SH-SY5Y (cell line): ENCODE data around the gene TNNC1.

ENCODE experiments used
- GATA2 ChIP-seq: IDR thresholded peaks from 2 replicates; pipeline ENCODE4 v1.6.1; 2011; ENCODE audit warnings: mild to moderate bottlenecking, low read depth, low read length
- GATA3 ChIP-seq: IDR thresholded peaks from 2 replicates; pipeline ENCODE4 v1.6.1; 2011; ENCODE audit warnings: low read depth, mild to moderate bottlenecking, low read length, moderate library complexity

Gene TNNC1

DNA sequence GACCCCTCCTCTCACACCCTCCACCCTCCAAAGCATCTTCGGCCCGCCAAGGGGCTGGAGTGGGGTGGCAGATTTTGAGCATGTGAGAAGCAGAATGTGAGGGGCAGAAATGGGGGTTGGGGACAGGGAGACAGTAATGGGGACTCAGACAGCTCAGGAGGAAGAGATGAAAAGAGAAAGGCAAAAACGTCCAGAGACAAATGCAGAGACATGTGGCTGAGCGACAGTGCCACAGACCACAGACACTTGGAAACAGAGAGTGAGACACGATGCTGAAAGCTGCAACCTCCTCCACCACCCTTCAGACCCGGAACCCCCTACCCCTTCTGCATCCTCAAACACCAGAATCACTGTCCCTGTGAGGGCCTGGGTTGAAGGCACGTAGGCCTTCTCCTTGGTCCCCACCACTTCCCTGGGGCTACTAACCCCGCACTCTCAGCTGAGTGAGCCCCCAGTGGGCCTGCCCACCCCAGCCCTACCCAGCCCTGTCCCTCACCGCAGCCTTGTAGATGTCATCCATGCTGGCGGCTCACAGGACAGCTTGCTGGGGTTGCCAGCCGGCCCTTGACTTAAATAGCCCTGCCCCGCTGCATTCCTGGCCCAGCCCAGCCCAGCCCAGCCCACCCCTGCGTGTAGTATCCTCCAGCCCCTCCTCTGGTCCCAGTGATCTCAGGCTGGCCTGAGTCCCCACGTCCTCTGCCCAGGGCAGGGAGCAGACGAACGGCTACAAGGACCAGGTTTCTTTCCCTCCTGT lies at the start of gene TNNC1:
TSS of gene TNNC1 (minus strand) at position 546 of the 754 bp plus-strand sequence. CDS start at position 520, 26 bp downstream.
- no peak for TF ChIP-seq GATA2
- TF ChIP-seq GATA3 = no peak

DNA sequence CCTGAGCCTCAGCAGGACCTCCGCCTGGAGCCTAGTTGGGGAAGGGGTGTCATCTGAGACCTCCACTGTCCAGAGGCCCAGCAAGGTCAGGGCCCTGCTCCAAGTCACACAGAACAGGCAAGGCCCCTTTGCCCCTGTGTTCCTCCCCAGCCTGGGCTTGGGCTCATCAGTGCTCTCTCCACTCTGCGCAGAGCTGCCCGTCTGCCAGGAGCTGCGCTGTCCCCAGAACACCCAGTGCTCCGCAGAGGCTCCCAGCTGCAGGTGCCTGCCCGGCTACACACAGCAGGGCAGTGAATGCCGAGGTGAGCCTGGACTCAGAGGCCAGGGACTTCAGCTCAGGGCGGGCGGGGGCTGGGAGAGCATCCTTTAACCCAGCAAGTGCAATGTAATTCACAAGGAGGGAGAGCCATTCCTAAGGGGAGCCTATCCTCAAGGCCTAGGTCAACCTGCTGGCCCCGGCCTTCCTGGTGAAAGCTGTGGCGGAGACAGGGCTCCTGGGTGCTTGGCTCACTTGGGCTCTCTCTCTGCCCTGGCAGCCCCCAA lies 49.0 kb upstream of the TNNC1 start:
- no peak for TF ChIP-seq GATA3
- TF ChIP-seq GATA2 = no peak

DNA sequence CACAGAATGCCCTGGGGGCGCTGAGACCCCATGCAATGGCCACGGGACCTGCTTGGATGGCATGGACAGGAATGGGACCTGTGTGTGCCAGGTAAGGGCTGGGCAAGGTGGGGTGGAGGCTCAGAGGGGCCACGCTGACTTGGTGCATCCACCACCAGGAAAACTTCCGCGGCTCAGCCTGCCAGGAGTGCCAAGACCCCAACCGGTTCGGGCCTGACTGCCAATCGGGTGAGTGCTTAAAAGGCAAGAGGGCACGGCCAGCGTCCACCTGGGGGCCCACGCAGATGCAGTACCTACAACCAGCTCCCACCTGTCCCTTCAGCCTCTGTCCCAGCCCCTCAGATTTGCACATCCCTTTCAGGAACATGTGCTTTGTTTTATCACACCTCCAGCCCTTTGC lies 48.2 kb upstream of the TNNC1 start:
- TF ChIP-seq GATA3 = no peak
- no peak for TF ChIP-seq GATA2

DNA sequence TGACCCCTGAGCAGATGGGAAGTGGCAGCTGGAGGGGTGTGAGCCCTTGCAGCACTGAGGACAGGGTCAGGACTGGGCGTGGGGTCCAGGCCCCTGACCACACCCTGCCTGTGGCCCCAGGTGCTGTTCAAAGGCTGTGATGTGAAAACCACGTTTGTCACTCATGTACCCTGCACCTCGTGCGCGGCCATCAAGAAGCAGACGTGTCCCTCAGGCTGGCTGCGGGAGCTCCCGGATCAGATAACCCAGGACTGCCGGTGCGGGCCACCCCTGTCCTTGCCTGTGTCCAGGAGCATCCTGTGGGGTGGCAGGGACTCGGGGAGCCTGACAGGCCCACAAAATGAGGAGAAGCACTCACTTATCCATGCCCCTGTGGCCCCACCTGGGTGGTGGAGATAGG lies 47.2 kb upstream of the TNNC1 start:
- TF ChIP-seq GATA3 = no peak
- TF ChIP-seq GATA2 = no peak

DNA sequence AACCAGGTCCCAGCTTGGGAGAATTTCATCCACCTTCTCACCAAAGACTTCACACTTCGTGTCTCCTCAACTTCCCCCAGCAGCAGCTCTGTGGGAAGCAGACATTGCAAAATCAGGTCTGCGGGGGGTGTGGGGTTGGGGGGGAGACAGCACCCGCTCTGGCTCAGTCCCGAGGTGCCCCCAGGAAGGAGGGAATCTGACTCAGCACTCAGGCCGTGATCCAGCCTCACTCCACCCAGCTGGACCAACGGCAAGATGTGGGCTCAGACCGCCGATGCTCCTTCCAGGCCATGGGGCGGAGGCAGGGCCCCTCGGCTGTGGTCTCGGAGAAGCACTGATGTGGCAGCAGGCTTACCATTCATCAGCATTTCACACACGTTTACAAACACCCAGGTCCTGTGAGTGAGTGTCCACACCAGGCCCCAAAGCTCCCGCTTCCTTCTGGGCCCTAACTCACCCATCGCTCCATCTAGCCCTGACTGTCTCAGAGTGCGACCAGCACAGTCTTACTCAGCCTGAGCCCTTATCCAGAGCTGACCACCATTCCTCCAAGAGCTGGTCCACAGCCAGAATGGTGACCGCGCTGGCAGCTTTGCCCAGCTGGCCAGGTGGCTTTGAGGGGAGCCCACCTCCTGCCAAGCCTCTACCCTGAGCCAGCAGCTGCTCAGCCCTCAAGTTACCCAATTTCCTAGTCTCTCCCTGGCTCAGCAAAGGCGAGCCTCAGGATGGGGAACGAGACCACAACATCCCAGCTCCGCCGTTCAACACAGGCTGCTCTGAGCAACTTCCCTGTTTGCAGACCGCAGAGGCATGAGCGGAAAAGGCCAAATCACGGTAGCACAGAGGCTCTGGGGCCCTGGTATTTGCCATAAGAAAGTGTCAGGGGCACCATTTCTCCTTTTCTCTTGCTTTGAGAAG lies 44.6 kb upstream of the TNNC1 start:
- no peak for TF ChIP-seq GATA2
- TF ChIP-seq GATA3 = no peak

DNA sequence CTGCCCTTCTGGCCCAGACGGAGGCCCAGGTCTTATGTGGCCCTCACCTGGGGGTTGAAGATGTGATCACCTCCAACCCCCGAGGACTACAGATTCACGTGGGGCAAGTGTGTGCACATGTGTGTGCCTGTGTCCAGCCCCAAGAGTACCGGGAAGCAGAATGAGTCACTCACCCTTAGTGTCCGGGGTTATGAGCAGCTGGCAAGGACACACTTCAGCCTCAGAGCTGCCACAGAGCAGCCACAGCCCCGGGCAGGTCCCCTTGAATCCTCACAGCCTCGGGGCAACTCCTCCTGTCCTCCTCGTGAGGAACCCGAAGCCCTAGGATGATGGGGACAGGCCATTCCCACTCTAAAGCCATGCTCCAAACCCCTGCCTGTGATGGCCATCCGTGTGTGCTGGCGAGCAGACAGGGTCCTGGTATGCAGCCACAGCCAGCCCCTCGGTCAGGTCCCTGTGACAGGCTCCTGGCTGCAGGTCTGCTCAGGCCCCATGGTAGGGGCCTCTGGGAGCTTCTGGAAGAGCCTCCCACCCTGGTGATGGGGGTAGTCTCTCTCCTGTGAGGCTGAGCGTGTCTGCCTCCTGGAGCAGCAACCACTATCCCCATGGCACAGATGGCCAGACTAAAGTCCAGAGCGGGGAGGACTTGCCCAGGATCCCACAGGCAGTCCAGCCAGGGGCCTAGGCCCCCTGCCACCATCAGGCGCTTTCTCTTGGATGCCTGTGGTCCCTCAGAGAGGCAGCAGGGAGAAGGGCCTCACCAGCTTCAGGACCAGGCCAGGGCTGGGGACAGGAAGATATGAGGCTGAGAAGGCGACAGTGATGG lies 42.1 kb upstream of the TNNC1 start:
- no peak for TF ChIP-seq GATA3
- TF ChIP-seq GATA2 = no peak

DNA sequence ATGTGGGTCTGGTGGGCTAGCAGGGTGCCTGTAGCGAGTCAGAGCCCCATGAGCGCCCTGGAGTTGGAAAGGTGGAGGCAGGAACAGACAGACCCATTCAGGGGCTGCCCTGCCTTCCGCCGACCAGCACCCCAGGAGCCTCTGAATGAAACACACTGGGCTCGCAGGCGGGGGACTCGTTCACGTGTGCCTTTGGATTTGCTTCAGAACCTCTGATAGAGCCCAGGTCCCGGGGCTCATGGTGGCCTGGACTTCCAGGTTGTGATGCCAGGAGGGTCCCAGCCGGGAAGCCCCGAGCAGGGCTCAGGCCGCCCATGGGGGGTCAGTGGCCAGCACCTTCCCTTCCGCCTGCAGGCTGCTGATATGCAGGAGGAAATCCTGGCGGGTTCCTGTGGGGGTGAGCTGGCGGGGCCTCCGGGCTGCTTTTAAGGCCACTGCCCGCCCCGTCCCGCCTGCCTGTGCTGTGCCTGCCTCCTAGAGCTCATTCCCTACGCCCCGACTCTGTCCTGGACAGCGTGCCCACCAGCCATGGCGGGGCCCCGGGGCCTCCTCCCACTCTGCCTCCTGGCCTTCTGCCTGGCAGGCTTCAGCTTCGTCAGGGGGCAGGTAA lies 41.1 kb upstream of the TNNC1 start, which contains the start of gene STAB1:
TSS of gene STAB1 (plus strand) at position 453 of the 610 bp plus-strand sequence. CDS start at position 529, 76 bp downstream.
- TF ChIP-seq GATA2 = no peak
- no peak for TF ChIP-seq GATA3

DNA sequence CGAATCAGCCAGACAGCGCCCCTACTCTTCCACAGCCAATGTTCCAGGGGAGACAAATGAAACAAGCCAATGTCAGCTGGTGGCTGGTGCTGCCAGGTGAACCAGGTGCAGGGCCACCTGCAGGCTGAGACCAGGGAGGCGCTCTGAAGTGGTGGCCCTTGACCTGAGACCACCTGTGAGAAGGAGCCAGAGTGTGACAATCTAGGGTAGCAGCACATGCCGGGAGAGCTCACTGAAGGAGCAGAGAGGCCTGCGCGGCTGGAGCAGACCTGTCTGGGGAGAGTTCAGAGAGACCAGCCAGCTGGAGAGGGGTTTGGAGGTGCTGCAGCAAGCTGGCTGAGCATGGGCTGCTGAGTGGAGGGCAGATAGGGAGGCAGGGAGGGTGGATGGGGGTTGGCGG lies 40.6 kb upstream of the TNNC1 start:
- TF ChIP-seq GATA2 = no peak
- TF ChIP-seq GATA3 = no peak

DNA sequence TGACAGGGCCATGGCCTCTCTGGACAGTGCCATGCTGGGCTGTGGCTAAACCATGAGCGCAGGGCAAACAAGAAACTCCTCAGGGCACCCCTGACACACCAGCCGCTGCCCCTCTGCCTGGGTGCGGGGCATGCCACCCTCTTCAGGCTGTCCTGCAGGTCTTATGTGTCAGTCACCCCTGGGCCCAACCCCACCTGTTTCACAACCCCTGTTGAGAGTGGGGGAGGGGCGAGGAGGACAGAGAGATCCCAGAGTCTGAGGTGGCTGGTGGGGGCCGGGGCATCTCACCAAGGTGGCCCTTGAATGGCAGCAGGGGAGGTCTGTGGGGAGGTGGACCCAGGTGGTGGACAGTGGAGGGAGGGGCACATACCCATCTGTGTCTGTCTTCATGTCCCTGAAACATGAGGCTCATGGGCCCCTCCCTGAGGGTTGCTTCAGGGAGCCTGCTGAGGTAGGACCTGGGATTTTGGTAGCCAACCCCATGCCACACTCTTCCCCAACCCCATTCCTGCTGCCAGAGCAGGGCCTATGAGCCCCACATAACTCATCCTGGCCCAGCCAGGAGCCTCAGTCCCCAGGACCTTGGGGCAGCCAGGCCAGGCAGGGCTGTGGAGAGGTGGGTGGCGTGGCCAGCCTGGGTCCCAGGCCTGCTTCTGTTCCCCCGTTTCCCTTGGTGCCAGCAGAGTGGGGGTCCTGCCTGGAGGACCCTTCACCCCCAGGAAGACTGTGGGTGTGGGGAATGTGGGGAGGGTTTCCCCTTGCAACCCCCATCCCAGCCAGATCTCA lies 39.6 kb upstream of the TNNC1 start:
- no peak for TF ChIP-seq GATA2
- TF ChIP-seq GATA3 = no peak

DNA sequence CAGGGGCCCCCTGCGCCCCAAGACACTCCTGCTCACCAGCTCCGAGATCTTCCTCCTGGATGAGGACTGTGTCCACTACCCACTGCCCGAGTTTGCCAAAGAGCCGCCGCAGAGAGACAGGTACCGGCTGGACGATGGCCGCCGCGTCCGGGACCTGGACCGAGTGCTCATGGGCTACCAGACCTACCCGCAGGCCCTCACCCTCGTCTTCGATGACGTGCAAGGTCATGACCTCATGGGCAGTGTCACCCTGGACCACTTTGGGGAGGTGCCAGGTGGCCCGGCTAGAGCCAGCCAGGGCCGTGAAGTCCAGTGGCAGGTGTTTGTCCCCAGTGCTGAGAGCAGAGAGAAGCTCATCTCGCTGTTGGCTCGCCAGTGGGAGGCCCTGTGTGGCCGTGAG lies 38.2 kb upstream of the TNNC1 start:
- TF ChIP-seq GATA3 (no peak), GATA2 (no peak)

DNA sequence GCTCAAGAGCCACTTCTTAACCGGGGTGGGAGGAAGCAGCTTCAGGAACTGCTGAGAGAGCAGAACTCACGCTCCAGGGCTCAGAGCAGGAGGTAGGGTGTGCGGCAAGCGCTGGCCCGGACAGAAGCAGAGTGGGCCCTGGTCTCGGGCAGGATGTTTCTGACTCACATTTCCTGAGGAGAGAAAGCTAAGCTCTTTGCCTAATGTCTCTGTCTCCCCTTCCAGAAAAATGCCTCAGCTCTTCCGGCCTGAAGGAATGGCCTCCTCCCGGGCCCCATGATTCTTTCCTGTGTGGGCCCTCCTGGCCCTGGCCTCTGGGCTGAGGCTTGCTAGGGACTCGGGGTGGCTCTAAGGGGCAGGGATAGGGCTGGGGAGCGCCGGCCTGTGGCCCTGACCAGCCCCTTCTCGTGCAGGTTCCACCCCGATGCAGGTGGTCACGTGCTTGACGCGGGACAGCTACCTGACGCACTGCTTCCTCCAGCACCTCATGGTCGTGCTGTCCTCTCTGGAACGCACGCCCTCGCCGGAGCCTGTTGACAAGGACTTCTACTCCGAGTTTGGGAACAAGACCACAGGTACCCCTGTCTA lies 37.2 kb upstream of the TNNC1 start:
- TF ChIP-seq GATA2 = no peak
